DMS153 treated with DMSO at 0.1 percent for 48 hours (cell line): ENCODE results near the gene YPEL3.
"Not testable (repeated sequence)": the region's sequence is repeated elsewhere in the genome, so short reads cannot be mapped to it uniquely, and the experiment has no call there.

ENCODE experiments used
- DNase-seq: peaks from one replicate; lab custom pipeline; 2025; ENCODE audit not compliant: unreplicated experiment; lab: John Stamatoyannopoulos, UW

YPEL3 gene

GRCh38 chr16:30119428-30119827 lies 23.4 kb upstream of the YPEL3 start:
- DNase-seq = no peak

GRCh38 chr16:30117768-30118167 lies 21.8 kb upstream of the YPEL3 start:
- no peak for DNase-seq

GRCh38 chr16:30116291-30117207 lies 20.5 kb upstream of the YPEL3 start:
- DNase-seq = no peak

DNA sequence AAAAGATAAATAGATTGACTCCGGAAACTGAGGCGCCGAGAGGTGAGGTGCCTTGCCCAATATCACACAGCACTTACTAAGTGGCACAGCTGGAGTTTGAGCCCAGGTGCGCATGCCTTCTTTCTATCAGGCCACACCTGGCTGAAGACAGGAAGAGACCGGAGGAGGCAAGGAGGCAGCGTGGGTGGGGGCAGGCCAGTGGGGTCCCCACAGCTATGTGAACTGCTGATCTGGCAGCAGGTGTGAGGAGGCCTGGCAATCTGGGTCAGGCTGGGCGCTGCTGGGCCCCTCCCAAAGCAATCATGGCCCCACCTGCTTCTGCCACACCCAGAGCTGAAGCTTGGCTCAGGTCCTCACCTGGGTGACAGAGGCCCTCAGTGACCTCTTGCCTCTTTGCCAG lies 19.2 kb upstream of the YPEL3 start:
- DNase-seq = no peak

- DNase-seq = not testable (repeated sequence)
Measured at GRCh38 chr16:30114833-30115232, 18.8 kb upstream of the YPEL3 start.

GRCh38 chr16:30114411-30114810 lies 18.4 kb upstream of the YPEL3 start:
- no peak for DNase-seq

DNA sequence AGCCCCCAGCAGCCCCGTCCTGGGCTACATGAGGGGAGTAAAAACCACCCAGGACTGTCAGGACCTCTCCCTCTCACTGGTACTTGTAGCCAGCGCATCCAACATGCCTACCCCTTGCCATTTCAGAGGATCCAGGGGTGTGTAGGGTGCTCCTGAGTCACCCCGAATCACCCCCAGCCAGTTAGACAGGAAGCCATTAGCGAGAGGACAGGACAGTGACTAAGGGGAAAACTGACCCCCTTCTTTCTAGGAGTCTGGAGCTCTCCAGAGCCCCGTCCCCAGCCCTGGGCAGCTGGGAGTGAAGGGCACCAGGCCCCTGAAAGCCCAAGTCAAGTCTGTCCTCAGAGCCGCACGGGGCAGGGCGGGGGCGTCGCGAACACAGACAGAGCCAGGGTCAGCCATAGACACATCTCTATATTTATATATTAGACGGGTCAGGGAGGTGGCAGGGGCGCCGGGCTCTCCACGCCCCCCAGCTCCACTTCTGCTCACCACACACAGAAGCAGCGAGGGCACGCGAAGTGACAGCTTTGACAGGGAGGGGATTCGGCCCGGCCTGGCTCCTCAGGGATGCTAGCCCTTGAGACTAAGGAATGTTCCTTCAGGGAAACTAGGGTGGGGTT lies 17.8 kb upstream of the YPEL3 start:
- no peak for DNase-seq

GRCh38 chr16:30113031-30113710 lies 17.2 kb upstream of the YPEL3 start, which contains the start of gene GDPD3:
TSS of gene GDPD3 (minus strand) at chr16:30113537. CDS start at chr16:30113478, 59 bp downstream.
- no peak for DNase-seq

GRCh38 chr16:30112197-30113030 lies 16.4 kb upstream of the YPEL3 start:
- peak; percentile 34 for DNase-seq

DNA sequence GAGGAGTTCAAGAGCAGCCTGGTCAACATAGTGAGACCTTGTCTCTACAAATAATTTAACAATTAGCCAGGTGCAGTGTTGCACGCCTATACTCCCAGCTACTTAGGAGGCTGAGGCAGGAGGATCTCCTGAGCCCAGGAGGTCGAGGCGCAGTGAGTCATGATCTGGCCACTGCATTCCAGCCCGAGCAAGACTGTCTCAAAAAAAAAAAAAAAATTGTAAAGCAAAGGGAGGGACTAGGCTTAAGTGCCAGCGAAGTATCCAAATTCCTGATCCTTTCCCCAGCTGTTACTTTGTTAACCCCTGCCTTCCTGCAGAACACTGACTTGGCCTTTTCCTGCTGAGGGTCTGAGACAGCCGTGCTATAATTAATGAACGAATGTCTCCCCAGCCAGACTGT lies 14.6 kb upstream of the YPEL3 start:
- DNase-seq = no peak

DNA sequence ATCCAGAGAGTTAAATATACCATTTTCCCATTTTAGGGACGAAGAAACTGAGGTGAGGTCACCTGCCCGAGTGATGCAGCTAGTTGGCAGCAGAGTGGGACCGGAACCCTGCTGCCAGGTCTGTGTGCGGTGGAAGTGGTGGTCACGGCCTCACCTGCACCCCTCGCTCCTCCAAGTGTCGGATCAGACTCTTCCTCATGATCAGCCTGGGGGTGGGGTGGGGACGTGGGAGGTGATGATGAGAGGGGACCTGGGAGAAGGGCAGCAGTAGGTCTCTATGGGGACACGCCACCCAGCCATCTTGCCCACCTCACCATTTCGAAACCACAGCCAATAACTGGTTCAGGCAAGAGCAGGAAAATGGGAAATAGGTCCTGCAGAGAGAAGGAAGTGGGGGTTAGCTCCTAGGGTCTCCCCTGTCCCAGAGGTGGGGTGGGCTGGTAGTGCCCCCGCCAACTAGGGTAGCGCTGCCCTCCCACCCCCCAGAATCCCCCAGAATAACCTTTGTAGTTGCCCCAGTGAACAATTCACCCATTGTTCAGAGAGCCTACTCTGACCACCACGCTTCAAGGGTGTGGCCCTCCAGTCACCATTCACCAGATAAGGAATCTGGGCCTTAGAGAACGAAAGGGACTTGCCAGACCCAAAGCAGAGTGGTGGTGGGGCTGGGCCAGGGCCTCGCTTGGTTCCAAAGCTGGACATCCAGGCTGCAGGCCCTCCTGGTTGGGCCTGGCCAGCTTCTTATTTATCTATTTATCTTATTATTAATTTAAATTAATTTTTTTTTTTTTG lies 12.2 kb upstream of the YPEL3 start:
- DNase-seq = no peak

GRCh38 chr16:30104492-30104891 lies 8.5 kb upstream of the YPEL3 start:
- DNase-seq = no peak

DNA sequence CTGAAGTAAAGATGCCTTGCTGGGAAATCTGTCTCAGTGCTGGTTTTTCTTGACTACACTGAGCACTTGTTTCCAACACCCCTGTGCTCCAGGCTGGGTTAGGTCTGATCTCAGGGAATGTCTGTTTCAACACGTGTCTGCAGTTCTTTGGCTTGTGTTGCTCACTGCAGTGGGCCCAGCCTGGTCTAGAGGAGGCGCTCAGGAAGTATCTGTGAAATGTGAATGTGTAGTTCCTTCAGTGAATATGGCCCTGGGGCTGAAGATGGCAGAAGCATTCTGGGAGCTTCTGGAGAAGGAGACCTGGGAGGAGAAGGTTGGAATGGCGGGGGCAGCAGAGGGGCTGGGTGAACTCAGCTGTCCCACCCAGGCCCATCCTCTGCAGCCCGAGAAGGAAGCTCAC lies 8.1 kb upstream of the YPEL3 start:
- no peak for DNase-seq

- no peak for DNase-seq
Measured at GRCh38 chr16:30096862-30097563, 1.0 kb upstream of the YPEL3 start.

DNA sequence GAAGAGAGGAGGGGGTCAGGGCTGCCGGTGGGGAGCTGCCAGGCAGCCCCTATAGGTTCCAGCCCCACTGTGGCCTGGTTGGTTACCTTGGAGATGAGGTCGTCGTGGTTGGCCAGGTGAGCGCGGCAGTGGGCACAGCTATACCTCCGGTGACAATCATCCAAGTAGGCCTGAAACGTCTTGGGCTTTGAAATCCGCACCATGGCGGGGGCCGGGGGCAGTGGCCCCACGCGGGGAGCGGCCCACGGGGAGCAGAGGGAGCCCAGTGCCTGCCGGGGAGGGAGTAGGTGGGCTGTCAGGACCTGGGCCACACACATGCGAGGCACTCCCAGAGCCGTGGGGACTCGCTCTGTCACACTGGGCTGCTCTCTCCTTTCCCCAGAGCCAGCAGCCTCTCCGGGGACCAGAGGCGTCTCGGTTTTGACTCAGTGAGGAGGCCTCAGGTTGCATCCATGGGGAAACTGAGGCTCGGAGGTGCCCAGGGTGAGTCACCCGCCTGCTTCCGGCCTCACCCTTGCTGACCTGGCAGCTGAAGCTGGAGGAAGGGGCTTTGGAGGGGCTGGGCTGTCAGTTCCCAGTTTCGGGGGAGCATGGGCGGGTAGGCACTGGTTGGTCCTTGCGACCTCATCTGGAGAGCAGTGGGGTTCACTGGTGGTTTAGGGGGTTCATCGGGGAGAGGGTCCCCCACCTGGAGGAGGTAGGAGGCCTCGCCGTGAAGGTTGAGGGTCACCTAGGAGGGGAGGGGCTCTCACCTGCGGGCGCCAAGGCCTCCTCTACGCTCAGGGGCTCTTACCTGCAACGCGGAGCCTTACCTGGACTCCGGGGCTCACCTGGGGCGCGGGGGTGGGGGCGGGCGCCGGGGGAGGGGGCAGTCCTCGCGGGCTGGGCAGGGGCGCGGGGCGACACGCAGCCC lies 591 bp downstream of the YPEL3 start:
- DNase-seq = no peak

DNA sequence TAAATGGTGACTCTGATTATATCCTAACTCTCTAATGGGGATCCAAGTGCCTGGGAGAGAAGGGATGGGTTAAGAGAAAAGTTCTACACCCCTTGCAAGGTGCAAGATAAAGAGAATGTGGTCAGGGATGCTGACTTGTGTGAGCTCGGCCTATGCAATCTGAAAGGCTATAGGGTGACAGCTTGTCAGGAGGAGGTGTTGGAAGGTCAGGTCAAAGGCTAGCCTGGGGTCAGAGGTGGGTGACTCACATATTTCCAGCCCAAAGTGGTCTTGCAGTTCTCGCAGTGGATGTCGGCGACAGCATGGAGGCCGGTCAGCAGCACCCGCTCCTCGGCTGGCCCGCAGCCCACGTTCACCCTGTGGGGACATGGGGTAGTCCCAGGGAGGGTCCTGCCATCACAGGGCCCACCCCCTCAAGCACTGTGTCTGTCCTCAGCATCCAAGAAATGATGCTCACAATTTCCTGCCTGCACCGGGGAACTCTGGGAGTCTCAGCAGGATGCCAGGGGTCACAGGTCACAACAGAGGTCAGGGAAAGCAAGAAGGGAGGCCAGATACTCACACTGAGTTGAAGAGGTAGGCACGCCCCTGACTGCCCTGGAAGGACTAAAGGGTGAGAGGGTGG lies 1.4 kb downstream of the YPEL3 start:
- no peak for DNase-seq

GRCh38 chr16:30092373-30093010 lies 3.5 kb downstream of the YPEL3 start:
- peak; percentile 83 for DNase-seq
